Measurements from ENCODE around the gene SFXN3.
"Not testable (repeated sequence)": the region's sequence is repeated elsewhere in the genome, so short reads cannot be mapped to it uniquely, and the experiment has no call there.

The SFXN3 gene

GRCh38 chr10:101027106-101027720, 3.8 kb upstream of the SFXN3 start:
- peak overlapping the region; percentile 38 to 99 (median 97); a peak in 20 of 22 replicates for H3K4me2 ChIP-seq
- no peaks in the 10 kb centered on the region for H3K27me3 ChIP-seq
- H3K36me3 ChIP-seq = no peaks in the 10 kb centered on the region
- H4K20me1 ChIP-seq = no peaks in the 10 kb centered on the region; a peak in 1 of 22 replicates
- peak overlapping the region in 4 of 11 experiments; percentile 20 to 77 (median 48); a peak in 4 of 22 replicates for H3K27ac ChIP-seq
- no peaks in the 10 kb centered on the region for H3K9me3 ChIP-seq (replicated peaks in 1 of 11)
- no peak overlapping the region for H3K4me3 ChIP-seq
- peak overlapping the region in 5 of 11 experiments; percentile 5 to 41 (median 16); a peak in 1 of 22 replicates for H3K9ac ChIP-seq
- TF ChIP-seq Cebpa-rat (IDR thresholded peaks at IDR 0.05) = no peak
- peaks cover 45 to 66% (median 60%) of the 10 kb centered on the region in 10 experiments for H3K4me1 ChIP-seq

DNA sequence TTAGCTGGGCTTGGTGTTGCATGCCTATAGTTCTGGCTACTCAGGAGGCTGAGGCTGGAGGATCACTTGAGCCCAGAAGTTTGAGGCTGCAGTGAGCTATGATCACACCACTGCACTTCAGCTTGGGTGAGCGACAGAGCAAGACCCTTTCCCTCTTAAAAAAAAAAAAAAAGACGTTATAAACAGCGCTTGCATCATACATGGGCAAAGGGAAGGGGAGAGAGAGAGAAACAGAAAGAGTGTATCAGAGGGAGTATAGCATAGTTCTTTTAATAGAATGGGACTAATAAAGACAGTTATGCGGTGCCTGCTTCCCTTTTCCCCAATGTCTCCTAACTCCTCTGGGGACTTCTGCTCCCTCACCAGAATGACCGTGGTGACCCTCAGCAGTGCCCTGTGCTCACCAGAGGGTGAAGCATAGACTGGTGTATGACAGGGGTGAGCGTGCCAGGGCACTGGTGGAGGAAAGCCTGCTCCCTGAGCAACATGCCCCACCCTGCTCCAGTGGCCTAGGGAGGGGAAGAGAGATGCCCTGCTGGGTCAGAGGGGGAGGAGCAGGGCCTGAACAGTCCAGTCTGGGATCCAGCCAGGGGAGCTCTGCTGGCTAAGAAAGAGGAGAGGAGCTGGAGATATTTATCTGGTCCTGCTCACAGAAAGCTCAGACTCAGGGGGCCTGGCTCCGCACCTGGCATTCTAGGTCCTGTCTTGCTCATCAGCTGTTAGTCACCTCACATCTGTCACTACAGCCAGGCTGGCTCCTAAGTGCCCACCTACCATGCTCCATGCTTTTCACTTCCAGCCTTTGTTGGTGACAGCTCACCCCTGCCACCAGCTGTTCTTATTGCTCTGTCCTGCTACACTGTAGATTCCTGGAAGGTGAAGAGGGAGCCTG, 2.3 kb upstream of the SFXN3 start:
- H3K4me2 ChIP-seq = peak overlapping the region; percentile 75 to 99 (median 98)
- H3K9me3 ChIP-seq (replicated peaks in 1 of 11) = no peaks in the 10 kb centered on the region
- H3K4me3 ChIP-seq = peak overlapping the region in 1 of 10 experiments; percentile 33; a peak in 1 of 20 replicates
- peak overlapping the region in 10 of 11 experiments; percentile 9 to 70 (median 52); a peak in 17 of 22 replicates for H3K9ac ChIP-seq
- no peaks in the 10 kb centered on the region for H3K27me3 ChIP-seq
- H3K27ac ChIP-seq = peak overlapping the region in 10 of 11 experiments; percentile 18 to 77 (median 67); a peak in 17 of 22 replicates
- no peaks in the 10 kb centered on the region for H3K36me3 ChIP-seq
- H3K4me1 ChIP-seq = peaks cover 51 to 72% (median 69%) of the 10 kb centered on the region in 10 experiments
- H4K20me1 ChIP-seq = peaks cover 0 to 14% (median 7%) of the 10 kb centered on the region in 11 experiments; a peak in 11 of 22 replicates
- peak in 7 of 11 experiments; percentile 29 to 64 (median 48); a peak in 8 of 22 replicates for TF ChIP-seq Cebpa-rat (IDR thresholded peaks at IDR 0.05)

DNA sequence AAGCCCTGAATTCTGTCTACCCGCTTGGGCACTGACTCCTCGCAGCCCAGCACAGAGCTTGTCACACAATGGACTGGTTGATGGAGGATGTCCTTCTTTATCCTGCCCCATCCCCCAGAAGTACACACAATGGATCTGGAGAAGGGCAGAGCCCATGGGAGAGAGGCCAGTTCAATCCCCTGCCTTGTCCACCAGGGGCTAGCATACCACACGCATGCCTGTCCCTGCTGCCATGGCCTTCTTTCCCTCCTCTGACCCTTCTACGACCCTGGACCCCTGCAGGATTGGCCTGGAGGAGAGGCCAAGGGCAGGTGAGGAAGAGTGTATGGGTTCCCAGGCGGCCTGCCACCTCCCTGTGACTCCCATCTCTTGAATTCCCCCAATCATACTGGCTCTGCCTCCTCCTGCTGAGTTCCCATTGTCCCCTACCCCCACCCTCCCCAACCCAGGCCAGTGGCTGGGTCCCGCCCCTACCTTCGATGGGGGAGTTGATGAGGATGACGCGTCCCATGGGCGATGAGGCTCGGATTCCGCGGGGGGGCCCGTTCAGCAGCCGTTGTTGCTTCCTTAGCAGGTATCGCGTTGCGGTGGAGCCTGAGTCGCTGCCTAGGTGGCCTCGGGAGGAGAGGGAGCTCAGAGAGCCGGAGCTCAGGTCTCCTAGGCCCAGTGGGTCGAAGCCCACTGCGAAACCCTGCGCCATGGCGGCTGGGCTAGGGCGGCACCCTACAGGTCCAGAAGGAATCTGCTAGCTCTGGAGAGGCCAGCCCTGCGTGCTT, 1.3 kb upstream of the SFXN3 start:
- Histone ChIP-seq H3K36me3 (peaks cover 0 to 4% (median 2%) of the 10 kb centered on the region in 11 experiments; a peak in 14 of 22 replicates), H3K4me1 (peaks cover 62 to 77% (median 71%) of the 10 kb centered on the region in 10 experiments), H3K9ac (peak overlapping the region in 8 of 11 experiments; percentile 26 to 83 (median 58); a peak in 9 of 22 replicates), H3K27me3 (no peaks in the 10 kb centered on the region), H4K20me1 (peaks cover 3 to 24% (median 10%) of the 10 kb centered on the region in 11 experiments; a peak in 11 of 22 replicates), H3K4me2 (peak overlapping the region; percentile 95 to 99 (median 98)), H3K9me3 (replicated peaks in 1 of 11) (no peaks in the 10 kb centered on the region), H3K4me3 (no peak overlapping the region), H3K27ac (peak overlapping the region in 8 of 11 experiments; percentile 63 to 77 (median 68); a peak in 15 of 22 replicates)
- TF ChIP-seq Cebpa-rat (IDR thresholded peaks at IDR 0.05) = no peak

DNA sequence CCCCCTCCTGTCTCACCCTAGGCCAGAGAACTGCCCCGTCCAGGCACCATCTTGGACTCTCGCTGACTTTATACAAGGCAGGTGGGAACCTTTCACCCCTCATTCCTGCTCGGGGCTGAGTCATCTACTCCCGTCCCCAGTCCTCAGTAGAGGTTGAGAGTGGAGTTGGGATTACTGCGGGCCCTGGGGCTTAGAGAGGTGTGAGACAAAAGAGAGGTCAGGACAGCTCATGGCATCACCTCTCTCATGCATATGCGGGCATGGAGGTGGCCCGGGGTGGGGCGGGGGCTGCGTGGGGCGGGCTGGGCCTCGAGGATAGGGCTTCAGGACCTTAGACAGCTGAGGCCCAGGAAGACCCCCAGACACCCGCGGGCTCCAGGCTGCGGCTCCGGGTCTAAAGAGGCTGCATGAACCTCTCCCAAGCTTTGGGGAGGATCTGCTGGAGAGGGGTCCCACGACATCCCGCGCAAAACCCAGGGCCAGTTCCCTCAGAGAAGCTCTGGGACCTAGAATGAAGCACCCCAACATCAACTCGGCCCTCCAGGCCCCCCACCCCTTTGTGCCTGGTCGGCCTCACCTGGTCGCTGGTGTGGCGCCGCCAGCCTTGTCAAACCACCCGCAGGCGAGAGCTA, 422 bp upstream of the SFXN3 start:
- Histone ChIP-seq H3K4me1 (peaks cover 69 to 84% (median 72%) of the 10 kb centered on the region in 10 experiments), H3K4me2 (peak overlapping the region; percentile 95 to 99 (median 98)), H3K4me3 (peak overlapping the region; percentile 66 to 90 (median 72)), H3K9ac (peak overlapping the region; percentile 73 to 94 (median 83); a peak in 20 of 22 replicates), H3K27me3 (no peaks in the 10 kb centered on the region), H4K20me1 (peaks cover 5 to 33% (median 14%) of the 10 kb centered on the region in 11 experiments; a peak in 15 of 22 replicates), H3K36me3 (peaks cover 8 to 13% (median 11%) of the 10 kb centered on the region in 11 experiments; a peak in 19 of 22 replicates), H3K27ac (peak overlapping the region in 4 of 11 experiments; percentile 87 to 92 (median 88); a peak in 6 of 22 replicates), H3K9me3 (replicated peaks in 1 of 11) (no peaks in the 10 kb centered on the region)
- no peak for TF ChIP-seq Cebpa-rat (IDR thresholded peaks at IDR 0.05)

DNA sequence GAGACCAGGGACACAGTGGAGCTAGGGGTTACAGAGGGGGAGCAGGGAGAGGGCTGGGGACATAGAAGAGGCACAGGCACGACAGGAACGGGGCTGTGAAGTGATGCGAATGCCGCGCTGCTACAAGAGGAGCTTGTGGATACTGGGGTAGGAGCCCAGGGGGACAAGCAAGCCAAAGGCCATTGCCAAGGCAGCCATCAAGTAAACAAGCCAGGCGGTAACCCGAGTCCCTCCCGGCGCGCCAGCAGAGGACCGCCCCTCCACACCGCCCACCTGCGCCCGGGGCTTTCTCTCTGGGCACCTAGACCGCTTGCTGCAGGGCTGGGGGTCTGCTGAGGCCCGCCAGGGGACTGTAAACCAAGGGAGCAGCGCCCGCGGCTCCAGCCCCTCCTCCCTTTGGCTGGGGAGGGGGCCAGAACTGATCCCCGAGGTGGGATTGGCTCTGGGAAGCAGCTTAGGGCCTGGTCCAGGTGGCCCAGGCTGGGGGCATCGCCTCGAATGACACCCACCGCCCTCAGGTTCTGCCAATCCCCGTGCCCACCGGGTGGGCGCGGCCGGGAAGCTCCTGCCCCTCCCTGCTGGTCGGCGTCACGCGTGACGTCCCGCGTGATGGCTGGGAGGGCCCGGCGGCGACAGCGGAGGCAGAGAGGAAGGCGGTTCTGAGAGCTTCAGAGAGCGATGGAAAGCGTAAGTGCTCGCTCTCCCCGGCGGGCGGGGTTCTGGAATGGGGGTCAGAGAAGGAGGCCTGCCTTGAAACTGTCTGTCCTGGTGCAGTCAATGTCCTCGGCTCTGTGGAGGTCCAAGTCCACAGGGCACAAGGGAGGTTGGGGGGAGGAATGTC, 982 bp downstream of the SFXN3 start:
- Histone ChIP-seq H3K9me3 (replicated peaks in 1 of 11) (no peaks in the 10 kb centered on the region), H4K20me1 (peaks cover 5 to 47% (median 21%) of the 10 kb centered on the region in 11 experiments; a peak in 16 of 22 replicates), H3K36me3 (peaks cover 21 to 27% (median 25%) of the 10 kb centered on the region in 11 experiments; a peak in 20 of 22 replicates), H3K4me2 (peak overlapping the region; percentile 95 to 99 (median 98)), H3K27me3 (no peaks in the 10 kb centered on the region), H3K4me1 (peaks cover 62 to 76% (median 64%) of the 10 kb centered on the region in 10 experiments), H3K27ac (peak overlapping the region; percentile 75 to 93 (median 88)), H3K9ac (peak overlapping the region; percentile 73 to 94 (median 83)), H3K4me3 (peak overlapping the region; percentile 66 to 90 (median 72))
- TF ChIP-seq Cebpa-rat (IDR thresholded peaks at IDR 0.05) = no peak

DNA sequence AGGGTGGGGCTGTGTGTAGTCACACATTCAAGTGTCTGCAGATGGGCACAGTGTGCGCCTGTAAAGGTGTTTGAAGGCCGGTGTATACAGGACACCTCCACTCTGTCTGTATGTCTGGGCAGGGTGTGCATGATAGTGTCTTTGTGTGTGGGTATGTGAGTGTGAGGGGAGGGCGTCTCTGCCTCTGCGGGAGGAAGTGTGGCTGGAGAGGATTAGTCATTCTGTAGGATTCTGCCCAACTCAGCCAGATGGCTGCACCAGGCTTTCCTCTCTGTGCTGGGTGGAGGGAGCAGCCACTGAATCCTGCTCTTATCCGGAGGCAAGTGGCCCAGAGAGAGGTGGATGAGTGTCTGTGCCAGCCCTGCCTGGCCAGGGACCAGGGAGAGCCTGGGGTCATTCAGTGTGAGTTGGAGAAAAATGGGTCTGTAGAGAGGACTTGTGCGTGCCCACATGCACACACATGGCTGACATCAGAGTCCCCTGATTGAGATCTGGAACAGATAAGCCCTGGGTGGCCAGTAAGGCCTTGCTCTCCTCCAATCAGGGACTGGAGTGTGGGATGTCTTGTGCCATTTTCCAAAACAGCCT, 1.7 kb downstream of the SFXN3 start:
- H3K9ac ChIP-seq = peak overlapping the region; percentile 73 to 94 (median 83)
- peak overlapping the region; percentile 95 to 99 (median 98) for H3K4me2 ChIP-seq
- H3K4me1 ChIP-seq = peaks cover 56 to 69% (median 57%) of the 10 kb centered on the region in 10 experiments
- H3K36me3 ChIP-seq = peaks cover 28 to 34% (median 32%) of the 10 kb centered on the region in 11 experiments
- no peaks in the 10 kb centered on the region for H3K27me3 ChIP-seq
- H3K27ac ChIP-seq = peak overlapping the region; percentile 75 to 93 (median 88)
- peaks cover 5 to 54% (median 21%) of the 10 kb centered on the region in 11 experiments; a peak in 16 of 22 replicates for H4K20me1 ChIP-seq
- no peak for TF ChIP-seq Cebpa-rat (IDR thresholded peaks at IDR 0.05)
- H3K4me3 ChIP-seq = peak overlapping the region; percentile 66 to 90 (median 72)
- H3K9me3 ChIP-seq (replicated peaks in 1 of 11) = no peaks in the 10 kb centered on the region

DNA sequence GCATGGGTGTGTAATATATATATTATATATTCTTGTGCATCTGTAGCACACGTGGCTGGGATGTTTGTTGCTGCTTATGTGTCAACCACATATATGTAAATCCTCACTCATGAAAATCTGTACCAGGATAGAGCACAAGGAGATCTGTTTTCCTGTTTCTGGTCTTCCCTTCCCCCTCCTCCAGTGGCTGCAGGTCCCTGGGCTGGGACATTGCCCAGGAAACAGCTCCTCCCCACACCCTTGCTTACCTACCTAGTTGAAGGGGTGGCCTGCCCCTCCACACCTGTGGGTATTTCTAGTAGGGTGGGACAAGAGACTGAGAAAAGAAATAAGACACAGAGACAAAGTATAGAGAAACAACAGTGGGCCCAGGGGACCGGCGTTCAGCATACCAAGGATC, 2.2 kb downstream of the SFXN3 start:
- H4K20me1 ChIP-seq = peaks cover 5 to 59% (median 22%) of the 10 kb centered on the region in 11 experiments; a peak in 16 of 22 replicates
- no peaks in the 10 kb centered on the region for H3K27me3 ChIP-seq
- H3K4me1 ChIP-seq = peaks cover 51 to 64% (median 52%) of the 10 kb centered on the region in 10 experiments
- H3K4me2 ChIP-seq = peak overlapping the region; percentile 95 to 99 (median 98)
- H3K36me3 ChIP-seq = peaks cover 34 to 40% (median 38%) of the 10 kb centered on the region in 11 experiments
- H3K27ac ChIP-seq = peak overlapping the region in 10 of 11 experiments; percentile 75 to 93 (median 88); a peak in 21 of 22 replicates
- peak overlapping the region; percentile 66 to 90 (median 72); a peak in 19 of 20 replicates for H3K4me3 ChIP-seq
- no peaks in the 10 kb centered on the region for H3K9me3 ChIP-seq (replicated peaks in 1 of 11)
- no peak for TF ChIP-seq Cebpa-rat (IDR thresholded peaks at IDR 0.05)
- peak overlapping the region; percentile 73 to 94 (median 83) for H3K9ac ChIP-seq

DNA sequence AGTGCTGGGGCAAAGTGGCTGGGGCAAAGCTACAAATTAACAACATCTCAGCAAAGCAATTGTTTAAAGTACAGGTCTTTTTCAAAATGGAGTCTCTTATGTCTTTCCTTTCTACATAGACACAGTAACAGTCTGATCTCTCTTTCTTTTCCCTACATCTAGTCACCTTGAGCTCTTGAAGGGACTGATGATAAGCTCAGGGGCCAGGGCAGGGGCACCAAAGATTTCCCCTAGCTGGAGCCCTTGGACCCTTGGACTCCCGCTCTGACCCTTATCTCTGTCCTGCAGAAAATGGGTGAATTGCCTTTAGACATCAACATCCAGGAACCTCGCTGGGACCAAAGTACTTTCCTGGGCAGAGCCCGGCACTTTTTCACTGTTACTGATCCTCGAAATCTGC, 3.4 kb downstream of the SFXN3 start:
- H3K9me3 ChIP-seq (replicated peaks in 1 of 11); H3K27me3 ChIP-seq; H3K27ac ChIP-seq; H3K4me3 ChIP-seq; H3K9ac ChIP-seq: not testable (repeated sequence)
- Histone ChIP-seq H3K4me1 (peaks cover 39 to 53% (median 41%) of the 10 kb centered on the region in 10 experiments), H3K4me2 (peak overlapping the region in 6 of 11 experiments; percentile 96 to 99 (median 98); a peak in 8 of 22 replicates), H3K36me3 (peaks cover 38 to 51% (median 48%) of the 10 kb centered on the region in 11 experiments), H4K20me1 (peaks cover 5 to 71% (median 26%) of the 10 kb centered on the region in 11 experiments; a peak in 16 of 22 replicates)
